Measurements from ENCODE around the gene GRIK4.

Gene GRIK4

DNA sequence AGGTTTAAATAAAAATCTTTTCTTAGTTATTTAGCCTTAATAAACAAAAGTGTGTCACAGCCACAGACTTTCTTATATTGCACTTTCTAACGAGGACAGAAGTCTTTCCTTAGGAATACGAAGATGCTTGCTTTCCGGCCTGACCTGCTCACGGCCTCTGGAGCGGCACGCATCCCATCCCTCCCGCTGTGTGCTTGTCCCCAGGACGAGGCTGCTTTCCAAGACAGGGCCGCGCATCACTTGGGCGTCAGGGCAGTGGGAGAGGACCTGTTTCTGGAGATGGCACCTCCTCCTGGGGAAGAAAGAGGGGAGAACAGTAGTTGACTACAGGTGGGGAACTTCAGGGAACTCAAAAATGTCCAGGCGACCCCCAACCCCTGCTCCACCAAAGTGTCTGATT is 26.4 kb downstream of the GRIK4 start:
- Histone ChIP-seq H2AFZ (ENCODE audit: low read depth, low read length) (no peak overlapping the region), H3K4me1 (ENCODE audit: insufficient read depth, low read length) (peaks cover under 1% of the 10 kb centered on the region), H3K27me3 (ENCODE audit: insufficient read depth, low read length) (no peaks in the 10 kb centered on the region), H3K9me3 (ENCODE audit: low read length) (no peaks in the 10 kb centered on the region), H3K36me3 (ENCODE audit: insufficient read depth, low read length) (no peaks in the 10 kb centered on the region), H3K4me3 (ENCODE audit: low read length) (no peak overlapping the region)

DNA sequence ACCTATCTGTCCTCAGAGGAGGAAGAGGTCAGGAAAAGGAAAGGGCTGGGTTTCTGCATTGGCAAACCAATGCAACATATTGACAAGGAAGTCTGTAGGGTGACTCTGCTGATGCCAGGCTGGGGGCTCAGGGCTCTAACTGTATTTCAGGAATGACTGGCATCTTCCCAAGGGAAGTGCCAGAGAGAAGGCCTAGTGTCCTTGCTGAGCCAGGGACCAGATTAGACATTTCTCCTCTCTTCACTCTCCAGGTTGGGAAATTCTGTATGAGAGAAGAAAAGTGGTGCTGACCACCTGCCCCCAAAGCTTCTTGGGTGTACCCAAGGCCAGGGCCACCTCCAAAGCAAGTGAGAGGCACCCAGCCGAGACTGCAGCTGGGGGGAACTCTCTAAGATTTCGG is 27.2 kb downstream of the GRIK4 start:
- Histone ChIP-seq H3K4me3 (ENCODE audit: low read length) (no peak overlapping the region), H3K36me3 (ENCODE audit: insufficient read depth, low read length) (no peaks in the 10 kb centered on the region), H2AFZ (ENCODE audit: low read depth, low read length) (no peak overlapping the region), H3K4me1 (ENCODE audit: insufficient read depth, low read length) (no peaks in the 10 kb centered on the region), H3K9me3 (ENCODE audit: low read length) (no peaks in the 10 kb centered on the region), H3K27me3 (ENCODE audit: insufficient read depth, low read length) (no peaks in the 10 kb centered on the region)

DNA sequence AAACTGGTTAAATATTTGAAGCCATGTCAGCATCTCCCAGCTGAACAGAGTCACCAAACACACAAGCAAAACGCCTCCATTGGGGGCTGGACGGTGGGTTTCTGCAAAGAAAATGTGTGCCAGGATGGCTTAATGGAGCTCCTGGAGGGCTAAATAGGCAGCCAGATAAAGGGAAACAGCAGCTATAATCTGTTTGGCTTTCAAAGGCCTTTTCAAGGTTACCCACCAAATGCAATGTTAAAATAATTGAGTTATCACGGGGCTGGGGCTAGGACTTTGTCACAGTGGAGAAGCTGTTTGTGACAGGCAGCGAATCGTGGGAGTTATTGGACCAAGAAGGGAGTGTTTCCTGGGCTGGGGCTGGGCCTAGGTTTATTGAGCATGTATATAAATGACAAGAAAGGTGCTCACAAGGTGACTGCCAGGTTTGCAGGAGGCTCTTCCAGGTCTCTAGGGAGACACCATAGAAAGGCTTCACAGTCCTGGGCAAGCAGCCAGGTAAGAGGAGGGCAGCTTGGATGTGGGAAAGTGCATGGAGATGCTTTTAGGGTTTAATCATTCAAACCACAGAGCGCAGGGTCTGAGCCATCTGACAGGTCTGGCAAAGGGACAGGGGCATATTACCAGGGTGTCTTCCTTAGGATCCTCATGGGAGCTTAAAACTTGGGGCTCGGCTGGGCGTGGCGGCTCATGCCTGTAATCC is 28.3 kb downstream of the GRIK4 start:
- Histone ChIP-seq H3K9me3 (ENCODE audit: low read length) (no peaks in the 10 kb centered on the region), H3K4me3 (ENCODE audit: low read length) (no peak overlapping the region), H3K27me3 (ENCODE audit: insufficient read depth, low read length) (no peaks in the 10 kb centered on the region), H3K36me3 (ENCODE audit: insufficient read depth, low read length) (no peaks in the 10 kb centered on the region), H2AFZ (ENCODE audit: low read depth, low read length) (no peak overlapping the region), H3K4me1 (ENCODE audit: insufficient read depth, low read length) (no peaks in the 10 kb centered on the region)

DNA sequence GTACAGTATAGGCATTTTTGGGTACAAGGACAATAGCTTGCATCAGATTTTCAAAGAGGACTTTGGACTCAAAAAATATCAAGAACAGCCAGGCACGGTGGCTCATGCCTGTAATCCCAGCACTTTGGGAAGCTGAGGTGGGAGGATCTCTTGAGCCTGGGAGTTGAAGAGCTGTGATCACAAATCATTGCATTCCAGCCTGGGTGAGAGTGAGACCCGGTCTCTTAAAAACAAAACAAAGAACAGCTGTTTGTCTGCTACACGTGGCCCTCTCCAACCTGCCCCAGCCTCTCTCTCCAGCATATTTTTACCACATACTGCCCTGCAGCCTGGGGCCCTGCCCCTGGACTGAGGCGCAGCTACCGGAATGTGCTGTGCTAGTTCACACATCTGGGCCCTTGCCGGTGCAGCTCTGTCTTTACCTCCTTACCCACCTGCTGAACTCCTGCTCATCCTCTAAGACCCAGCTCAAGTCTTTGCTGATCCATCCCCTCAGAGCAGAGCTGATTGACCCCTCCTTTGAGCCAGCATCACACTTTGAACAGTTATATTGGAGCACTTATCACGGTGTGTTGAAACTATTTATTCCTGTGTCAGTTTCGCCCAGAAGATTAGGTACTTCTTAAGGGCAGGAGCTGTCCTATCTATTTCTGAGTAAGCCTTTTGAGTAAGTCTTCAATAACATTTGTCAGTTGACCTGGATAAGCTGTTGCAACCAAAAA is 29.4 kb downstream of the GRIK4 start:
- Histone ChIP-seq H3K4me1 (ENCODE audit: insufficient read depth, low read length) (no peaks in the 10 kb centered on the region), H3K4me3 (ENCODE audit: low read length) (no peak overlapping the region), H3K27me3 (ENCODE audit: insufficient read depth, low read length) (no peaks in the 10 kb centered on the region), H3K36me3 (ENCODE audit: insufficient read depth, low read length) (no peaks in the 10 kb centered on the region), H2AFZ (ENCODE audit: low read depth, low read length) (no peak overlapping the region), H3K9me3 (ENCODE audit: low read length) (no peaks in the 10 kb centered on the region)

DNA sequence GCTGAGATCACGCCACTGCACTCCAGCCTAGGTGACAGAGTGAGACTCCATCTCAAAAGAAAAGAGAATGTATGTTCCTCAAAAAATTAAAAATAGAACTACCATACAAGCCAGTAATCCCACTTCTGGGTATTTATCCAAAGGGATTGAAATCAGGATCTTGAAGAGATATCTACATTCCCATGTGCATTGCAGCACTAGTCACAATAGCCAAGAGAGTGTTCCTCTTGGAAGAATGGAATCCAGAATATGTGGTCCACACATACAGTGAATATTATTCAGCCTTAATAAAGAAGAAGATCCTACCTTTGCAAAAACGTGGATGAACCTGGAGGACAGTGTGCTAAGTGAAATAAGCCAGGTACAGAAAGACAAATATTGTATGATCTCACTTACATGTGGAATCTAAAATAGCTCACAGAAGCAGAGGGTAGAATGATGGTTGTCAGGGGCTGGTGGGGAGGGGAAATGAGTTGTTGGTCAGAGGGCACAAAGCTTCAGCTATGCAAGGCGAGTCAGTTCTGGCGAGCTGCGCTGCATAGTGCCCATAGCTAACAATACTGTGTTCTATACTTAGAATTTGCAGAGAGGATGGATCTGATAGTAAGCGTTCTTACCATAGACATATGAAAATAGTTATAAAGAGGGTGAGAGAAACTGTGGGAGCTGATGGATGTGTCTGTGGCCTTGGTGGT is 32.1 kb downstream of the GRIK4 start:
- Histone ChIP-seq H3K36me3 (ENCODE audit: insufficient read depth, low read length) (no peaks in the 10 kb centered on the region), H3K4me3 (ENCODE audit: low read length) (no peak overlapping the region), H3K9me3 (ENCODE audit: low read length) (no peaks in the 10 kb centered on the region), H3K4me1 (ENCODE audit: insufficient read depth, low read length) (peaks cover 13% of the 10 kb centered on the region), H2AFZ (ENCODE audit: low read depth, low read length) (no peak overlapping the region), H3K27me3 (ENCODE audit: insufficient read depth, low read length) (no peaks in the 10 kb centered on the region)

DNA sequence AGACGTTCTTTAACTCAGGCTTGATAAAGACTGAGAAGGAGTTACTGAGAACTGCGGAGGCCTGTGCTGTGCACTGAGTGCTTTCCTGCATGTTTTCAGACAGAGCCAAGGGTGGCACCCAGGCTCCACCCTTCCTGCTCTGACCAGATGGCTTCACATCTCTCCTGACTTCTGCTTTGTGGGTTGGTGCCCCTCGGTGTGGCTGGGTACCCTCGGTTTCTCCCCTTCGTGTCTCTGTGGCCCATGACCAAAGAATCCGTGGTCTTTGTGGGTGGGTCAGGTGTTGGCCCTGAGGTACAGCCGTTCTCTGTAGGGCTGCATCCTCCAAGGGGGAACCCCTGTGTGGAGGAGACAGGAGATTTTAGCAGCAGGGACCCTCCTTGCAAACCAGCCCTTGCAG is 34.3 kb downstream of the GRIK4 start:
- Histone ChIP-seq H3K27me3 (ENCODE audit: insufficient read depth, low read length) (no peaks in the 10 kb centered on the region), H2AFZ (ENCODE audit: low read depth, low read length) (no peak overlapping the region), H3K4me3 (ENCODE audit: low read length) (no peak overlapping the region), H3K4me1 (ENCODE audit: insufficient read depth, low read length) (peaks cover 21% of the 10 kb centered on the region), H3K36me3 (ENCODE audit: insufficient read depth, low read length) (no peaks in the 10 kb centered on the region), H3K9me3 (ENCODE audit: low read length) (no peaks in the 10 kb centered on the region)

DNA sequence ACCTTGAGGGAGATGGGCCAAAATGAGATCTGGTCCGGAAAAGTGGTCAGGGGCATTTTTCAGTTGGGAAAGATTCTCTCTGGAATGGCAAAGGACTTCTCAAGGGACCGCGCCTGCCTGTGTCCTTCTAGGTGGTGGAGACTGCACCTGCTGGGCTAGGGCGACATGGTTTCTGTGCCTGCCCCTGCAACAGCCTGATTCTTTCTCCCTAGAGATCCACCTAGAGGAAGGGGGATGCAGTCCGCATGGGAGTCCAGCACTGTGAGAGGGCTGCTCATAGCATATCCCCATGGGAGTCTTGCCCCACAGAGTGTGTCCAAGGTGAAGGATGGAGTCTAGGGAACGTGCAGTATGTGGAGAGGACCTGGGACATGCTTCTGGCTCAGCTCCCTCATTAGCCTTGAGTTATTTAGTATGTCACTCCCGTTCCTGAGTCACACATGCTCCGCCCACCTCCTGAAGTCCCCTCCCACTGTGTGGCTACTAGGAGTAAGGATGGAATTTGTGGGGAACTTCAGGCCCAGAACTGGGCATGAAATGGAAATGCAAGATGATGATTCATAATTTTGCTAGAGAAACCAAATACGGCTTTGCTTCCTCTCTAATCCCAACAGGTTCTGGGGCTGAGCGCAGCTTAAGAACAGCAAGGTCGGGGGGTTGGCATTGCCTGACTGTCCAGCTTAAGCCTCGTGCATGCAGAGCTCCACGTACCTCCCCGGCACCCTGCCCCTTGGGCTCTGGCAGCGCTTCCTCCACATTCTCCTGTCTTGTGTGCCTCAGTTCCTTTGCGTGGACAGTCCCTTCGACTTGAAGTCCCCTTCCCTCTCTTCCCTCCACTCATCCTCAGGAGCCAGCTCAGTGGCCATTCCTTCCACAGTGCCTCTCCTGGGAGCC is 35.0 kb downstream of the GRIK4 start:
- no peaks in the 10 kb centered on the region for H3K9me3 ChIP-seq (ENCODE audit: low read length)
- H3K36me3 ChIP-seq (ENCODE audit: insufficient read depth, low read length): no peaks in the 10 kb centered on the region
- no peak overlapping the region for H2AFZ ChIP-seq (ENCODE audit: low read depth, low read length)
- H3K4me3 ChIP-seq (ENCODE audit: low read length): no peak overlapping the region
- no peaks in the 10 kb centered on the region for H3K27me3 ChIP-seq (ENCODE audit: insufficient read depth, low read length)
- peaks cover 21% of the 10 kb centered on the region for H3K4me1 ChIP-seq (ENCODE audit: insufficient read depth, low read length)

DNA sequence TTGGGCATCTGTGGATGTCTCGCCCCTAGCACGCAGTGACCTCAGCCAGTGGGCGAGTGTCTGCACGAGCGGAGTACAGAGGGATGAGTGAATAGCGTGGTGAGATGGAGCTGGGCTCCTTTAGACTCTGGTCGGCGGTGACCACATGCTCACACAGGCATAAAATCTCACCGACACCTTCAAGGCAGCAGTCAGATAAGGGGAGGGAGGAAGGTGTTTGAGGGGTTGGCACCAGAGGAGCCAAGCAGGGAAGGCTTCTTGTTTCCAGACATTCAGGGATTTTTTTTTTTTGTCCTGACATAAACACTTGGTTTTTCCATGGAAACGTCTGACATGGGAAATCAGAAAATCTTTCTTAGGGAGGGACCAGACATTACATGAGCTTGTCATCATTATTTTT is 35.8 kb downstream of the GRIK4 start:
- Histone ChIP-seq H3K4me3 (ENCODE audit: low read length) (no peak overlapping the region), H3K36me3 (ENCODE audit: insufficient read depth, low read length) (no peaks in the 10 kb centered on the region), H2AFZ (ENCODE audit: low read depth, low read length) (no peak overlapping the region), H3K4me1 (ENCODE audit: insufficient read depth, low read length) (peaks cover 21% of the 10 kb centered on the region), H3K27me3 (ENCODE audit: insufficient read depth, low read length) (no peaks in the 10 kb centered on the region), H3K9me3 (ENCODE audit: low read length) (no peaks in the 10 kb centered on the region)

DNA sequence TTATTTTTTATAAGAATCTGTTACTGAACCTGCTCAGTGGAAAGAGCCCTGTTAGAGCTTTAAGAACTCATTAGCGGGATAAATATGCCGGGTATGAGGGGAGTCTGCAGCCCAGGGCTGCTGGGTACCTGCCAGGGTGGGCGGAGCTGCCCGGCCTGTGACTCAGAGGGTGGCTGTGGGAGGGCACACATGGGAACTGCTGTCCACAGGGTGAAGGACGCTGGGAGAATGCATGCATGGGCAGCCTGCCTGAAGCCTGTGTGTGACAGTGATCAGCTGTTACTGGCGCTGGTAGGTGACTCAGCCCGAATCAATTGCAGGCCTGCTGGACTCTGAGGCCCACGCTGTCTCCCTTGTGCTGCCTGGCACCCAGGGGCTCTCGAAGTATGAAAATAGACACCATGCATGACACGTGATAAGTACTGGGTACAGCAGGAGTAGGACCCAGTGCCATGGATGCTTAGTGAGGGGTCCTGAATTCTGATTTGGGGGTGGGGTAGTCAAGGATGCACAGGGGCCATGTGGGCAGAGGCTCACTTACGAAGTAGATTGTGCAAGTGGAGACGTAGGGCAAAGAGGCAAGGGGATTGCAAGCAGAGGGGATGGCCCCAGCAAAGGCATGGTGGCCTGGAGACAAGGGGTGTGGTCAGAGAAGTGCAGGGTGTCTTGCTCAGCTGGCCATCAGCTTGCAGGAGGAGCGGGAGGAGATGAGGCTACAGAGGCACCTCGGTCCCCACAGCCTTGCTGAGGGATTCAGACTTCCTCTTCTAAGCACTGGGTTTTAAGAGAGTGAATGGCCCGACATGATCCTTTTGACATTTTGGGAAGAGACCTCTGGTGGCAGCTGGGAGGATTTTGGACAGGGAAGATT is 36.5 kb downstream of the GRIK4 start:
- Histone ChIP-seq H3K36me3 (ENCODE audit: insufficient read depth, low read length) (no peaks in the 10 kb centered on the region), H3K4me3 (ENCODE audit: low read length) (no peak overlapping the region), H3K4me1 (ENCODE audit: insufficient read depth, low read length) (peaks cover 22% of the 10 kb centered on the region), H3K27me3 (ENCODE audit: insufficient read depth, low read length) (no peaks in the 10 kb centered on the region), H2AFZ (ENCODE audit: low read depth, low read length) (no peak overlapping the region), H3K9me3 (ENCODE audit: low read length) (no peaks in the 10 kb centered on the region)

DNA sequence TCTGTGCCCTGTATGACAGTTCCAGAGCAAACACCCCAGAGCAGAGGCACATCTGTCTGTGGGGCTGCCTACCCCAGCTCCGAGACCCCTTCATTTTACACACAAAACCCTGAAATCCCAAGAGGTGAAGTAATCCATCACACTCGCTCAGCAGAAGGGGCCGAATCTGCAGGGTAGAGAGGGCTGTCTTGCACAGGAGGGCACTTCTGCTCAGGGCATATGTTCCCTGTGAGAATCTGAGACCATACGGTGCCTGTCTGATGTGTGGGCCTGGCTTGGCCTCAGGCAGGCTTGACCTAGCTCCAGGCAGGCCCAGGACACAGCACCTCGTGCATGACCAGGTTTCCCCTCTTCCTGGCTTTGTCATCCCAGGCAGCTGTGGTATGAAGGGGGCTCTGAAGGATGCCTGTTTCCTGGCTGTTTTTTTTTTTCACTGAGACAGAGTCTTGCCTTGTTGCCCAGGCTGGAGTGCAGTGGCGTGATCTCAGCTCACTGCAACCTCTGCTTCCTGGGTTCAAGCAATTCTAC is 37.2 kb downstream of the GRIK4 start:
- Histone ChIP-seq H3K4me1 (ENCODE audit: insufficient read depth, low read length) (peaks cover 28% of the 10 kb centered on the region), H3K9me3 (ENCODE audit: low read length) (no peaks in the 10 kb centered on the region), H3K4me3 (ENCODE audit: low read length) (no peak overlapping the region), H3K27me3 (ENCODE audit: insufficient read depth, low read length) (no peaks in the 10 kb centered on the region), H2AFZ (ENCODE audit: low read depth, low read length) (no peak overlapping the region), H3K36me3 (ENCODE audit: insufficient read depth, low read length) (no peaks in the 10 kb centered on the region)

DNA sequence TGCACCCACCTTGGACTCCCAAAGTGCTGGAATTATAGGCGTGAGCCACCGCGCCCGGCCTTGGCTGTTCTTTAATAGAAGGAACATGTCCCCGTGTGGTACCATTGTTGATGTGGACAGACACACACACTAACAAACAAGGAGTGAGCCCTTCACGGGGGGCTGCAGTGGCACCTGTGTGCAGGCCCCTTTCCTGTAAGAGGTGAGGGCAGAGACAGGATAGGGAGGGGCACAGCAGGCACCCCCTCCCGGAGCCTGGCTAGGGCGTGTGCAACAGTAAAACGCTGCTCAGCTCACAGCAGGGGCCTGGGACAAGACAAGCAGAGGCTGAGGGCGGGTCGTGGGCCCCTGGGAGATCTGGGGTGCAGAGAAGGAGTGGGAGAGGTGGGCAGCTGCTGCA is 37.8 kb downstream of the GRIK4 start:
- peaks cover 29% of the 10 kb centered on the region for H3K4me1 ChIP-seq (ENCODE audit: insufficient read depth, low read length)
- H2AFZ ChIP-seq (ENCODE audit: low read depth, low read length): no peak overlapping the region
- no peaks in the 10 kb centered on the region for H3K9me3 ChIP-seq (ENCODE audit: low read length)
- H3K4me3 ChIP-seq (ENCODE audit: low read length): no peak overlapping the region
- H3K36me3 ChIP-seq (ENCODE audit: insufficient read depth, low read length): no peaks in the 10 kb centered on the region
- H3K27me3 ChIP-seq (ENCODE audit: insufficient read depth, low read length): no peaks in the 10 kb centered on the region

DNA sequence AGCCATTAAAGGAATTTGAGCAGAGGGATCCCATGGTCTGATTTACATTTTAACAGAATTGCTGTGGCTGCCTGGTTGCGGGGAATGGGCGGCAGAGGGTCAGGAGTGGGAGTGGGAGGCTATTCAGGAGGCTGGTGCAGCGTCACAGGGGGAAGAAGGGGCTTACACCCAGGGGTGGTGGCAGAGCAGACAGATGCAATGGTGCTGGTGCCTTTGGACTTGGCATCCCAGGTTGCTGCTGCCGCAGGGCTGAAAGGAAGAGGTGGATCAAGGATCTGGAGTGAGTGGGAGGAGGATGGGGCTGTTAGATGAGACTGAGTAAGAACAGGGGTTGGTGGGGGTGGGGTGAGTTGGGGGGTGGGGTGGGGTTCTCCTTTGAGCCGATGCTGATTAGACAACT is 38.5 kb downstream of the GRIK4 start:
- Histone ChIP-seq H3K4me1 (ENCODE audit: insufficient read depth, low read length) (peaks cover 32% of the 10 kb centered on the region), H2AFZ (ENCODE audit: low read depth, low read length) (no peak overlapping the region), H3K27me3 (ENCODE audit: insufficient read depth, low read length) (no peaks in the 10 kb centered on the region), H3K4me3 (ENCODE audit: low read length) (no peak overlapping the region), H3K36me3 (ENCODE audit: insufficient read depth, low read length) (no peaks in the 10 kb centered on the region), H3K9me3 (ENCODE audit: low read length) (no peaks in the 10 kb centered on the region)
